Measurements from ENCODE around the gene SLC5A11.

- TF ChIP-seq EZH2 (IDR thresholded peaks at IDR 0.05; ENCODE audit: low read length, unreplicated experiment) (no peak), CTCF (conservative IDR thresholded peaks at IDR 0.05; ENCODE audit: low read depth, low read length) (peak; percentile 34; the same call in 1 of the 2 replicates), EZH2phosphoT487 (IDR thresholded peaks at IDR 0.05; ENCODE audit: borderline replicate concordance, low read length) (no peak)
Observed at GRCh38 chr16:24855678-24856077, 9.9 kb downstream of the SLC5A11 start.
